K562 (cell line): ENCODE measurements around the gene CDKN2D. TPM values are rescaled to one million over a fixed set of nuclear protein-coding genes. Genes with fewer than 3 reads are reported as not detected.

Experiments
- ATAC-seq: fragments of 200-7000 bp; cut with Tn5 transposase; 3 replicates; pipeline ENCODE4 v1.9.1; 2020; ENCODE audit warnings: moderate library complexity
- BruUV-seq: library from RNA; stranded (reverse); fragments of 400-500 nt; replicated peaks from 2 replicates; lab custom pipeline; 2021; lab: Mats Ljungman, UMichigan
- CTCF ChIA-PET: fragments of 300-600 bp; formaldehyde crosslinking; extraction: SDS; loops from one replicate; lab custom pipeline; 2021; ENCODE audit warnings: low intra/inter-chr PET ratio; lab: Yijun Ruan, JAX
- POLR2A ChIA-PET: fragments of 300-600, 350-650 bp; sonication (Branson Sonifier 250); formaldehyde crosslinking; extraction: SDS; loops from one replicate; lab custom pipeline; 2021; ENCODE audit warnings: antibody characterized with exemption, inconsistent platforms; lab: Yijun Ruan, JAX
- DNase-seq, 4 experiments: peaks; one replicate each; pipeline versions ENCODE4 v3.0.0 to v3.0.0-alpha.2; 2011 to 2018; ENCODE audit warnings: low spot score in 3 of 4, mixed read lengths in 3 of 4; ENCODE audit errors: extremely low read depth in 1 of 4
- FAIRE-seq: peaks from 2 replicates; lab custom pipeline; 2011; peaks lifted over from hg19 to GRCh38; lab: Jason Lieb, UNC
- H2AFZ ChIP-seq: 2 replicates; pipeline ENCODE4 v1.6.0; 2011; ENCODE audit warnings: low read depth, low read length, control low read depth, inconsistent platforms
- H3K27ac ChIP-seq: fragments of 200-600 bp; 3 replicates; pipeline ENCODE4 v1.8.0; 2011; ENCODE audit warnings: low read depth, mild to moderate bottlenecking, control low read depth, inconsistent platforms, low read length, moderate library complexity, mixed read lengths; ENCODE audit errors: extremely low read depth
- H3K27me3 ChIP-seq, 2 experiments: fragments of 300-600 bp in 1 of 2; 2 replicates in 1 of 2; 3 replicates in 1 of 2; pipeline versions ENCODE4 v1.6.0 to v1.8.0; 2011; ENCODE audit warnings: inconsistent platforms in 2 of 2, low read length in 2 of 2, mild to moderate bottlenecking in 1 of 2, mixed read lengths in 1 of 2, moderate library complexity in 1 of 2; ENCODE audit not compliant: control insufficient read depth in 2 of 2, insufficient read depth in 2 of 2
- H3K36me3 ChIP-seq: fragments of 300-600 bp; 3 replicates; pipeline ENCODE4 v1.8.0; 2011; ENCODE audit warnings: mild to moderate bottlenecking, low read length, inconsistent platforms; ENCODE audit not compliant: control insufficient read depth, insufficient read depth
- H3K4me1 ChIP-seq, 2 experiments: fragments of 200-600 bp in 1 of 2; replicated peaks in 1 of 2; 2 replicates in 1 of 2; 3 replicates in 1 of 2; pipeline versions ENCODE4 v1.5.1 to v1.8.0; 2011; ENCODE audit warnings: inconsistent platforms in 2 of 2, low read length in 2 of 2, mild to moderate bottlenecking in 1 of 2, mixed read lengths in 1 of 2, moderate library complexity in 1 of 2; ENCODE audit not compliant: control insufficient read depth in 2 of 2, insufficient read depth in 2 of 2
- H3K4me2 ChIP-seq: 2 replicates; pipeline ENCODE4 v1.6.1; 2011; ENCODE audit warnings: low read length, control low read depth, inconsistent platforms, mixed read lengths; ENCODE audit not compliant: insufficient read depth
- H3K4me3 ChIP-seq: fragments of 200-600 bp; sonication (generic), shearing (Covaris generic); 2 replicates; pipeline ENCODE4 v1.5.1; 2016; ENCODE audit warnings: control low read depth, inconsistent platforms
- H3K79me2 ChIP-seq: fragments of 200-600 bp; 3 replicates; pipeline ENCODE4 v1.8.0; 2011; ENCODE audit warnings: low read length, inconsistent platforms; ENCODE audit not compliant: control insufficient read depth, insufficient read depth
- H3K9ac ChIP-seq, 2 experiments: 2 replicates each; pipeline versions ENCODE4 v1.6.0 to v1.6.1; 2011; ENCODE audit warnings: low read depth in 2 of 2, low read length in 2 of 2, control low read depth in 1 of 2, inconsistent platforms in 1 of 2, mild to moderate bottlenecking in 1 of 2, mixed read lengths in 1 of 2; ENCODE audit not compliant: insufficient read depth in 1 of 2
- H3K9me1 ChIP-seq: one replicate; pipeline ENCODE4 v1.6.0; 2011; ENCODE audit warnings: inconsistent platforms, mild to moderate bottlenecking, low read length, moderate library complexity; ENCODE audit not compliant: control insufficient read depth, insufficient read depth
- H3K9me3 ChIP-seq: replicated peaks from 2 replicates; pipeline ENCODE4 v1.5.1; 2011; ENCODE audit warnings: low read depth, low read length, inconsistent platforms; ENCODE audit not compliant: control insufficient read depth, insufficient read depth
- H4K20me1 ChIP-seq: replicated peaks from 2 replicates; pipeline ENCODE4 v1.6.1; 2011; ENCODE audit warnings: low read length, inconsistent platforms, mixed read lengths; ENCODE audit not compliant: control insufficient read depth, insufficient read depth
- CREB3 ChIP-seq: fragments of 450-650 bp; conservative IDR thresholded peaks from 2 replicates; pipeline ENCODE4 v1.6.1; 2016; ENCODE audit warnings: missing genetic modification characterization, low read depth, mild to moderate bottlenecking, missing compliant biosample characterization, moderate library complexity
- HDAC3 ChIP-seq: fragments of 450-650 bp; IDR thresholded peaks from 2 replicates; pipeline ENCODE4 v1.6.1; 2018; ENCODE audit warnings: borderline replicate concordance, mild to moderate bottlenecking, moderate library complexity; ENCODE audit not compliant: partially characterized antibody
- MITF ChIP-seq: IDR thresholded peaks from 2 replicates; pipeline ENCODE4 v1.6.1; 2014; ENCODE audit warnings: antibody characterized with exemption
- POLR2A ChIP-seq: fragments of 450-650 bp; conservative IDR thresholded peaks from 2 replicates; pipeline ENCODE4 v1.6.1; 2016
- RBM15 ChIP-seq: fragments of 200-400 bp; formaldehyde crosslinking; IDR thresholded peaks from 2 replicates; pipeline ENCODE4 v1.6.1; 2018; ENCODE audit warnings: mild to moderate bottlenecking, low read length, moderate library complexity; ENCODE audit not compliant: insufficient read depth
- U2AF2 ChIP-seq: fragments of 200-400 bp; formaldehyde crosslinking; optimal IDR thresholded peaks from 2 replicates; pipeline ENCODE3; 2017; ENCODE audit warnings: low read depth, mild to moderate bottlenecking, low read length
- ZKSCAN1 ChIP-seq: fragments of 150-350 bp; IDR thresholded peaks from 2 replicates; pipeline ENCODE4 v1.6.1; 2016; ENCODE audit warnings: low read depth, low read length
- ZNF3 ChIP-seq: fragments of 250-450 bp; sonication (Bioruptor Pico); IDR thresholded peaks from 2 replicates; pipeline ENCODE4 v1.5.0; 2021; ENCODE audit warnings: mild to moderate bottlenecking, moderate library complexity
- WGBS: fragments of 100-300 bp; shearing (Covaris generic); methylation state at CpG from one replicate; pipeline ENCODE4 v1.1.6; 2016; ENCODE audit warnings: low coverage, mixed read lengths; ENCODE audit not compliant: insufficient coverage; ENCODE audit errors: missing lambda C conversion rate; 5-methylcytosine and 5-hydroxymethylcytosine counted together
- in situ Hi-C: fragments of 300-500 bp; cut with MboI; formaldehyde crosslinking; loops from 4 replicates; pipeline ENCODE4 v1.15.0; 2018; ENCODE audit warnings: inconsistent platforms, mixed read lengths
- intact Hi-C: fragments of 100-400 bp; cut with micrococcal nuclease; formaldehyde crosslinking; loops from 2 replicates; pipeline ENCODE4 v1.14.2; 2022
- polyA plus RNA-seq, 8 experiments: library from polyadenylated mRNA; depleted of rRNA in 4 of 8; stranded (reverse) in 5 of 8; unstranded in 3 of 8; fragments of >200 nt; fragmentation: Nextera tagmentation in 2 of 8; fragmentation: Illumina TruSeq in 1 of 8; extraction: Ambion mirVana in 2 of 8; extraction: Trizol in 1 of 8; gene quantifications; 2 replicates each; pipeline versions ENCODE4 v1.2.1 to v1.2.3, GENCODE V29; 2011 to 2014; ENCODE audit warnings: inconsistent platforms in 1 of 8, missing spikeins in 1 of 8
- total RNA-seq, 7 experiments: library from RNA; depleted of rRNA in 6 of 7; stranded (reverse); fragments of >200 nt in 6 of 7; fragmentation: Illumina TruSeq in 2 of 7; extraction: Trizol in 2 of 7; gene quantifications; 2 replicates each; pipeline versions ENCODE4 v1.2.1 to v1.2.3, GENCODE V29; 2011 to 2021; ENCODE audit warnings: low replicate concordance in 1 of 7

CDKN2D gene
- total and polyA plus RNA-seq, 9 of the 15 experiments (the other 6 are each of a cell fraction or from before 2014, with no cell fraction given), result 0.41 to 8.2 (median 3.7) TPM

- H3K79me2 ChIP-seq, result no peaks in the 10 kb centered on the region
- ATAC-seq (no peak), DNase-seq (no peak), FAIRE-seq (no peak)
- H3K27me3 ChIP-seq, result peaks cover 0 to 10% of the 10 kb centered on the region in 2 experiments; a peak in 3 of 5 replicates
- BruUV-seq, result no TSS peak
- POLR2A ChIA-PET, result interaction anchor here (1.6 kb wide), 1 partner anchor 21 kb away, joined by 4 read pairs; no protein-coding TSS in a partner anchor
- H2AFZ ChIP-seq, result peak overlapping the region; percentile 40; the same call in 1 of the 2 replicates
- no peaks in the 10 kb centered on the region; the same call in 1 of the 2 replicates for H4K20me1 ChIP-seq
- 39% methylated on average over 11 of the region's 13 CpGs for WGBS
- H3K9me1 ChIP-seq, result no peaks in the 10 kb centered on the region
- intact Hi-C loops (no loop called here), in situ Hi-C loops (no loop called here)
- H3K9ac ChIP-seq, result no peak overlapping the region
- H3K9me3 ChIP-seq, result no peaks in the 10 kb centered on the region
- H3K4me1 ChIP-seq, result peaks cover 19 to 32% of the 10 kb centered on the region in 2 experiments; a peak in 4 of 5 replicates
- no peaks in the 10 kb centered on the region for H3K36me3 ChIP-seq
- H3K4me3 ChIP-seq, result no peak overlapping the region
- TF ChIP-seq POLR2A (no peak), HDAC3 (no peak), CREB3 (tag) (no peak), ZNF3 (no peak), MITF (no peak), ZKSCAN1 (no peak), RBM15 (no peak), U2AF2 (no peak)
- CTCF ChIA-PET, result no interaction called here
- H3K27ac ChIP-seq, result no peak overlapping the region
- no peak overlapping the region for H3K4me2 ChIP-seq
These were observed 47.2 kb downstream of the CDKN2D start for GRCh38 chr19:10521461-10522171.
